HepG2 (cell line): ENCODE results near the gene PSMB8. TPM values are rescaled to one million over a fixed set of nuclear protein-coding genes. Genes with fewer than 3 reads are reported as not detected.

ENCODE experiments used
- GFI1 ChIP-seq: sonication (generic); formaldehyde crosslinking; IDR thresholded peaks from 2 replicates; pipeline ENCODE4 v1.5.0; 2020; ENCODE audit warnings: missing genetic modification reagents, mild to moderate bottlenecking, borderline replicate concordance
- HMGXB4 ChIP-seq, 2 experiments: sonication (generic) in 1 of 2; formaldehyde crosslinking in 1 of 2; IDR thresholded peaks; 2 replicates each; pipeline versions ENCODE4 v1.4.0 to v1.6.1; 2018 to 2020; ENCODE audit warnings: missing genetic modification reagents in 2 of 2, borderline replicate concordance in 1 of 2, low read depth in 1 of 2, mild to moderate bottlenecking in 1 of 2, missing biosample characterization in 1 of 2
- HNRNPLL ChIP-seq: fragments of 200-400 bp; formaldehyde crosslinking; IDR thresholded peaks from 2 replicates; pipeline ENCODE4 v1.6.1; 2017; ENCODE audit warnings: mild to moderate bottlenecking, low read depth, low read length; ENCODE audit not compliant: poor library complexity, severe bottlenecking
- MIXL1 ChIP-seq: IDR thresholded peaks from 2 replicates; pipeline ENCODE4 v1.6.1; 2016
- MLX ChIP-seq: IDR thresholded peaks from 2 replicates; pipeline ENCODE4 v1.6.1; 2016
- SMARCE1 ChIP-seq: fragments of 450-650 bp; IDR thresholded peaks from 2 replicates; pipeline ENCODE4 v1.6.1; 2017; ENCODE audit warnings: borderline replicate concordance
- SPEN ChIP-seq: sonication (generic); formaldehyde crosslinking; IDR thresholded peaks from 2 replicates; pipeline ENCODE4 v1.5.1; 2020; ENCODE audit warnings: low read depth, mild to moderate bottlenecking, missing genetic modification reagents
- SRSF4 ChIP-seq: fragments of 200-400 bp; formaldehyde crosslinking; IDR thresholded peaks from one replicate; pipeline ENCODE4 v1.6.1; 2018; ENCODE audit warnings: mild to moderate bottlenecking, low read depth, low read length, moderate library complexity; ENCODE audit not compliant: poor library complexity, severe bottlenecking
- THRA ChIP-seq: sonication (generic); formaldehyde crosslinking; IDR thresholded peaks from 2 replicates; pipeline ENCODE4 v1.4.0; 2020; ENCODE audit warnings: missing genetic modification reagents, borderline replicate concordance
- TP53 ChIP-seq: sonication (generic); formaldehyde crosslinking; conservative IDR thresholded peaks from 2 replicates; pipeline ENCODE4 v1.4.0; 2020; ENCODE audit warnings: missing genetic modification reagents
- U2AF1 ChIP-seq: fragments of 200-400 bp; formaldehyde crosslinking; optimal IDR thresholded peaks from 2 replicates; pipeline ENCODE3; 2017; ENCODE audit warnings: mild to moderate bottlenecking, low read depth, low read length
- WIZ ChIP-seq: sonication (generic); formaldehyde crosslinking; IDR thresholded peaks from 2 replicates; pipeline ENCODE4 v1.5.1; 2020; ENCODE audit warnings: mild to moderate bottlenecking, missing genetic modification reagents
- ZNF18 ChIP-seq: sonication (generic); formaldehyde crosslinking; IDR thresholded peaks from 2 replicates; pipeline ENCODE4 v1.8.0; 2022; ENCODE audit warnings: mild to moderate bottlenecking, missing genetic modification reagents; ENCODE audit not compliant: insufficient replicate concordance
- ZNF367 ChIP-seq: sonication (generic); formaldehyde crosslinking; IDR thresholded peaks from 2 replicates; pipeline ENCODE4 v1.4.0; 2020; ENCODE audit warnings: missing genetic modification reagents, borderline replicate concordance
- ZNF414 ChIP-seq: sonication (generic); formaldehyde crosslinking; IDR thresholded peaks from 2 replicates; pipeline ENCODE4 v1.5.0; 2020; ENCODE audit warnings: missing genetic modification reagents
- ZNF451 ChIP-seq: sonication (generic); formaldehyde crosslinking; IDR thresholded peaks from 2 replicates; pipeline ENCODE4 v1.5.0; 2020; ENCODE audit warnings: mild to moderate bottlenecking, missing genetic modification reagents
- ZNF558 ChIP-seq: sonication (generic); formaldehyde crosslinking; IDR thresholded peaks from 2 replicates; pipeline ENCODE4 v1.9.0; 2022; ENCODE audit warnings: mild to moderate bottlenecking, missing genetic modification reagents, borderline replicate concordance
- ZNF580 ChIP-seq: IDR thresholded peaks from 2 replicates; pipeline ENCODE4 v1.6.1; 2016; ENCODE audit warnings: low read depth, borderline replicate concordance
- ZNF792 ChIP-seq: IDR thresholded peaks from 2 replicates; pipeline ENCODE4 v1.6.1; 2016
- ZSCAN5A ChIP-seq: sonication (generic); formaldehyde crosslinking; IDR thresholded peaks from 2 replicates; pipeline ENCODE4 v1.8.0; 2022; ENCODE audit warnings: mild to moderate bottlenecking, missing genetic modification reagents, borderline replicate concordance
- polyA plus RNA-seq, 8 experiments: library from polyadenylated mRNA; depleted of rRNA in 3 of 8; stranded (reverse) in 7 of 8; unstranded in 1 of 8; fragments of >200 nt; fragmentation: Illumina TruSeq in 4 of 8; extraction: Trizol in 4 of 8; gene quantifications; 2 replicates each; pipeline versions ENCODE4 v1.2.1 to v1.2.3, GENCODE V29; 2011 to 2016; ENCODE audit warnings: low read depth in 4 of 8, missing spikeins in 1 of 8, mixed read lengths in 1 of 8; ENCODE audit not compliant: insufficient read depth in 1 of 8
- total RNA-seq, 5 experiments: library from RNA; depleted of rRNA; stranded (reverse); fragments of >200 nt; fragmentation: Illumina TruSeq; extraction: Trizol; gene quantifications; 2 replicates each; pipeline ENCODE4 v1.2.3, GENCODE V29; 2016; ENCODE audit warnings: low read depth in 1 of 5

PSMB8 gene
- total and polyA plus RNA-seq, 2 of the 13 experiments (the other 11 are each of a cell fraction or from before 2014, with no cell fraction given) = 30.7 to 64.7 TPM

GRCh38 chr6:32853541-32854375 lies 9.9 kb upstream of the PSMB8 start, which contains the start of the genes PSMB9 and TAP1 (continued):
- TF ChIP-seq ZNF18 (peak; percentile 45), SRSF4 (no peak), ZNF558 (CRISPR knock-in tag) (peak; percentile 86; the same call in 1 of the 2 replicates), ZNF792 (CRISPR knock-in tag) (peak; percentile 36; the same call in 1 of the 2 replicates), MIXL1 (CRISPR knock-in tag) (peak; percentile 47), MLX (CRISPR knock-in tag) (no peak; the same call in 1 of the 2 replicates), ZNF451 (CRISPR knock-in tag) (peak; percentile 35; the same call in 1 of the 2 replicates), HMGXB4 (CRISPR knock-in tag; IDR thresholded peaks at IDR 0.05; ENCODE audit: borderline replicate concordance in 1 of 2, low read depth in 1 of 2) (peak; percentile 94 to 98), HNRNPLL (peak; percentile 96), TP53 (CRISPR knock-in tag) (0 out of 2 replicates have a peak, but pooled peaks have one; percentile 69), SMARCE1 (no peak), ZNF367 (CRISPR knock-in tag) (no peak), THRA (CRISPR knock-in tag) (peak; percentile 60; the same call in 1 of the 2 replicates), ZSCAN5A (CRISPR knock-in tag) (no peak), U2AF1 (no peak), SPEN (CRISPR knock-in tag) (peak; percentile 83), GFI1 (peak; percentile 77; the same call in 1 of the 2 replicates), ZNF414 (CRISPR knock-in tag) (0 out of 2 replicates have a peak, but pooled peaks have one; percentile 53), ZNF580 (no peak), WIZ (CRISPR knock-in tag) (no peak)
